ENCODE results near the gene CALCOCO2. TPM values are rescaled to one million over a fixed set of nuclear protein-coding genes. Genes with fewer than 3 reads are reported as not detected.

The CALCOCO2 gene
- total and polyA plus RNA-seq, 4 donors, result 46.8 to 128 (median 93.1) TPM

DNA sequence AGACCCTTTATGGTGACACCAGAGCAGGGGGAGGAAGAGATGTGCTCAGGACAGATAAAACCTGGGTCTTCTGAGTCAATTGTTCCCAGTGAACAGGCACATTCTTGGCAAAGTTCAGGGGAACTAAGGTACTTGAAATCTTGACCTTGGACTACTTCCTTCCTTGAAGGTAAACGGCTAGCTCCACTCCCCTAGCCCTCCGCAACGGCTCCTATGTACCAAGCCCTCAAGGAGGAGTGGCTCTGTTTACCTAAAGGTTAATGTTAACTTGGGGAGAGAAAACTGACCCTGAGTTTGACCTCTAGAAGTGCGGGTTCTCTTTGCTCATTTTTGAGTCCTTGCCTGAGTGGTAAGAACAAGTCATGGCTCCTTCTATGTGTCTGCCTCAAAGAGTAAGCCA lies 21.7 kb upstream of the CALCOCO2 start:
- no peaks in the 10 kb centered on the region for H3K36me3 ChIP-seq (ENCODE audit: control insufficient read depth in 4 of 4, insufficient read depth in 4 of 4, low read length in 4 of 4)
- TF ChIP-seq, protein P1, sequence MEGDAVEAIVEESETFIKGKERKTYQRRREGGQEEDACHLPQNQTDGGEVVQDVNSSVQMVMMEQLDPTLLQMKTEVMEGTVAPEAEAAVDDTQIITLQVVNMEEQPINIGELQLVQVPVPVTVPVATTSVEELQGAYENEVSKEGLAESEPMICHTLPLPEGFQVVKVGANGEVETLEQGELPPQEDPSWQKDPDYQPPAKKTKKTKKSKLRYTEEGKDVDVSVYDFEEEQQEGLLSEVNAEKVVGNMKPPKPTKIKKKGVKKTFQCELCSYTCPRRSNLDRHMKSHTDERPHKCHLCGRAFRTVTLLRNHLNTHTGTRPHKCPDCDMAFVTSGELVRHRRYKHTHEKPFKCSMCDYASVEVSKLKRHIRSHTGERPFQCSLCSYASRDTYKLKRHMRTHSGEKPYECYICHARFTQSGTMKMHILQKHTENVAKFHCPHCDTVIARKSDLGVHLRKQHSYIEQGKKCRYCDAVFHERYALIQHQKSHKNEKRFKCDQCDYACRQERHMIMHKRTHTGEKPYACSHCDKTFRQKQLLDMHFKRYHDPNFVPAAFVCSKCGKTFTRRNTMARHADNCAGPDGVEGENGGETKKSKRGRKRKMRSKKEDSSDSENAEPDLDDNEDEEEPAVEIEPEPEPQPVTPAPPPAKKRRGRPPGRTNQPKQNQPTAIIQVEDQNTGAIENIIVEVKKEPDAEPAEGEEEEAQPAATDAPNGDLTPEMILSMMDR (IDR thresholded peaks at IDR 0.05; ENCODE audit: control extremely low read depth, extremely low read depth), result no peak
- no peak for ATAC-seq (ENCODE audit: insufficient read depth, low FRiP score)
- peak; percentile 33 to 63 (median 47) for DNase-seq
- 49% methylated on average over 4 of the region's 4 CpGs for WGBS, 2 donors
- H3K9ac ChIP-seq (ENCODE audit: insufficient read depth in 1 of 2, low read length in 2 of 2), result no peak overlapping the region
- H3K4me1 ChIP-seq (ENCODE audit: control insufficient read depth in 5 of 5, insufficient read depth in 5 of 5, low read length in 5 of 5), result peaks cover 0 to 8% (median 0%) of the 10 kb centered on the region in 5 donors
- H3K9me3 ChIP-seq (ENCODE audit: control insufficient read depth in 4 of 4, insufficient read depth in 3 of 4, low read length in 3 of 4), result no peaks in the 10 kb centered on the region
- H3K27ac ChIP-seq (ENCODE audit: low read depth in 1 of 2, low read length in 1 of 2), result no peak overlapping the region
- H3K4me3 ChIP-seq, result no peak overlapping the region
- H3K27me3 ChIP-seq (ENCODE audit: control insufficient read depth in 3 of 3, insufficient read depth in 3 of 3, low read length in 2 of 3), result peaks cover 0 to 5% (median 0%) of the 10 kb centered on the region in 3 donors

DNA sequence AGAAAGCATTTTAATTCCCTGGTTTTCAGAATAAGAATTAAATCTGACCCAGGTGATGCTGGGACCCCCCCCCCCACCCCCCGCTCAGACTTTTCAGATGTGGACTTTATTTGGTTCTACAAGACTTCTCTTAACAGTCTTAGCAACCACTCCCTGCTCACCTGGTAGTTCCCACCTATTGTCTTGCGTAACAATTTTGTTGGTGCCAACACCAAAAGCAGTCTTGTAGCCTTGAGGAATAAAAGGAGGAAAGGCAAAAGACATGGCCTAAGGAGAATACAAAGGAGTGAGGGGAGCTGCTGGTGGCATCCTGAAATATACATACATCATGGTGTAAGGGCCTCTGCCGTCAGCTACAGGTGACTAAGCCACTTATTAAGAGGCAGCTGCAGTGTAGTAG lies 18.8 kb upstream of the CALCOCO2 start:
- DNase-seq (no peak), ATAC-seq (ENCODE audit: insufficient read depth, low FRiP score) (no peak)
- Histone ChIP-seq H3K27ac (ENCODE audit: low read depth in 1 of 2, low read length in 1 of 2) (no peak overlapping the region), H3K4me1 (ENCODE audit: control insufficient read depth in 5 of 5, insufficient read depth in 5 of 5, low read length in 5 of 5) (peaks cover 0 to 5% (median 0%) of the 10 kb centered on the region in 5 donors), H3K36me3 (ENCODE audit: control insufficient read depth in 4 of 4, insufficient read depth in 4 of 4, low read length in 4 of 4) (no peaks in the 10 kb centered on the region), H3K27me3 (ENCODE audit: control insufficient read depth in 3 of 3, insufficient read depth in 3 of 3, low read length in 2 of 3) (peaks cover 0 to 15% (median 6%) of the 10 kb centered on the region in 3 donors), H3K4me3 (no peak overlapping the region), H3K9ac (ENCODE audit: insufficient read depth in 1 of 2, low read length in 2 of 2) (no peak overlapping the region), H3K9me3 (ENCODE audit: control insufficient read depth in 4 of 4, insufficient read depth in 3 of 4, low read length in 3 of 4) (no peaks in the 10 kb centered on the region)
- TF ChIP-seq, protein P1 (IDR thresholded peaks at IDR 0.05; ENCODE audit: control extremely low read depth, extremely low read depth), result no peak
- 71 to 78% methylated on average over 3 of the region's 3 CpGs for WGBS, 2 donors

DNA sequence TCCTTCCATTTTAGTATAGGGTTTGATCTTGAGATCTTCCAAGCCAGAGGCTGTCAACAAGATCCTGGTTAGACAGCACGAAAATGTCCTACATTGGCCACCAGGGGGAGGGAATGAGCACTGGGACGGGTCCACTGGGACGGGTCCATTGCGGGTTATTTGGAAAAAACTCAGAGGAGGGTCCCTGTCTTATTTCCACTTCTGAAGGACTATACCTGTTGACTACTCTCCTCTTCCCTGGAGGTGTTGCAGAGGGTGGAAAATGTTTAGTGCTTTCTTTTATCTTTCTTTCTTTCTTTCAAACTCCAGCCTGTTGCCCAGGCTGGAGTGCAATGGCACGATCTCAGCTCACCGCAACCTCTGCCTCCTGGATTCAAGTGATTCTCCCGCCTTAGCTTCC lies 16.3 kb upstream of the CALCOCO2 start:
- TF ChIP-seq, protein P1 (IDR thresholded peaks at IDR 0.05; ENCODE audit: control extremely low read depth, extremely low read depth), result peak; percentile 54
- Histone ChIP-seq H3K36me3 (ENCODE audit: control insufficient read depth in 4 of 4, insufficient read depth in 4 of 4, low read length in 4 of 4) (no peaks in the 10 kb centered on the region), H3K4me1 (ENCODE audit: control insufficient read depth in 5 of 5, insufficient read depth in 5 of 5, low read length in 5 of 5) (peaks cover 0 to 10% (median 3%) of the 10 kb centered on the region in 5 donors), H3K9ac (ENCODE audit: insufficient read depth in 1 of 2, low read length in 2 of 2) (no peak overlapping the region), H3K27ac (ENCODE audit: low read depth in 1 of 2, low read length in 1 of 2) (no peak overlapping the region), H3K9me3 (ENCODE audit: control insufficient read depth in 4 of 4, insufficient read depth in 3 of 4, low read length in 3 of 4) (no peaks in the 10 kb centered on the region), H3K27me3 (ENCODE audit: control insufficient read depth in 3 of 3, insufficient read depth in 3 of 3, low read length in 2 of 3) (peaks cover 0 to 22% (median 16%) of the 10 kb centered on the region in 3 donors), H3K4me3 (no peak overlapping the region)
- ATAC-seq (ENCODE audit: insufficient read depth, low FRiP score) (no peak), DNase-seq (peak; percentile 40 to 61 (median 51))
- WGBS, 2 donors, result 38 to 40% methylated on average over 7 of the region's 7 CpGs

- H3K9me3 ChIP-seq (ENCODE audit: control insufficient read depth in 4 of 4, insufficient read depth in 3 of 4, low read length in 3 of 4), result no peaks in the 10 kb centered on the region
- TF ChIP-seq, protein P1 (IDR thresholded peaks at IDR 0.05; ENCODE audit: control extremely low read depth, extremely low read depth), result no peak
- WGBS, 2 donors, result 75 to 77% methylated on average over 3 of the region's 3 CpGs
- H3K4me1 ChIP-seq (ENCODE audit: control insufficient read depth in 5 of 5, insufficient read depth in 5 of 5, low read length in 5 of 5), result peaks cover 0 to 10% (median 3%) of the 10 kb centered on the region in 5 donors
- H3K36me3 ChIP-seq (ENCODE audit: control insufficient read depth in 4 of 4, insufficient read depth in 4 of 4, low read length in 4 of 4), result no peaks in the 10 kb centered on the region
- H3K4me3 ChIP-seq, result no peak overlapping the region
- H3K27me3 ChIP-seq (ENCODE audit: control insufficient read depth in 3 of 3, insufficient read depth in 3 of 3, low read length in 2 of 3), result peaks cover 0 to 22% (median 16%) of the 10 kb centered on the region in 3 donors
- no peak overlapping the region for H3K9ac ChIP-seq (ENCODE audit: insufficient read depth in 1 of 2, low read length in 2 of 2)
- H3K27ac ChIP-seq (ENCODE audit: low read depth in 1 of 2, low read length in 1 of 2), result no peak overlapping the region
- no peak for ATAC-seq (ENCODE audit: insufficient read depth, low FRiP score)
- no peak for DNase-seq
These were observed 15.5 kb upstream of the CALCOCO2 start for GRCh38 chr17:48815311-48815710.
